SK-N-SH (cell line): ENCODE measurements around the gene MOSPD2.

ENCODE experiments used
- CHD2 ChIP-seq: fragments of 150-350 bp; IDR thresholded peaks from 2 replicates; pipeline ENCODE4 v1.6.1; 2018; ENCODE audit warnings: low read length; ENCODE audit not compliant: partially characterized antibody
- POLR2AphosphoS5 ChIP-seq: IDR thresholded peaks from 2 replicates; pipeline ENCODE4 v1.6.1; 2012; ENCODE audit warnings: low read depth, low read length
- SIN3A ChIP-seq: IDR thresholded peaks from 2 replicates; pipeline ENCODE4 v1.6.1; 2012; ENCODE audit warnings: low read depth, mild to moderate bottlenecking, low read length, moderate library complexity, borderline replicate concordance
- SMC3 ChIP-seq: IDR thresholded peaks from 2 replicates; pipeline ENCODE4 v1.6.1; 2012; ENCODE audit warnings: low read depth, low read length, improper control_type of control experiment
- TAF1 ChIP-seq: IDR thresholded peaks from 2 replicates; pipeline ENCODE4 v1.6.1; 2012; ENCODE audit warnings: low read depth, mild to moderate bottlenecking, low read length, moderate library complexity, borderline replicate concordance
- YY1 ChIP-seq: IDR thresholded peaks from 2 replicates; pipeline ENCODE4 v1.4.0; 2012; ENCODE audit warnings: low read depth, mild to moderate bottlenecking
- TF ChIP-seq, protein P1 (sequence below): IDR thresholded peaks from 2 replicates; pipeline ENCODE4 v1.6.1; 2012; ENCODE audit warnings: mild to moderate bottlenecking, low read depth, low read length, moderate library complexity

DNA sequence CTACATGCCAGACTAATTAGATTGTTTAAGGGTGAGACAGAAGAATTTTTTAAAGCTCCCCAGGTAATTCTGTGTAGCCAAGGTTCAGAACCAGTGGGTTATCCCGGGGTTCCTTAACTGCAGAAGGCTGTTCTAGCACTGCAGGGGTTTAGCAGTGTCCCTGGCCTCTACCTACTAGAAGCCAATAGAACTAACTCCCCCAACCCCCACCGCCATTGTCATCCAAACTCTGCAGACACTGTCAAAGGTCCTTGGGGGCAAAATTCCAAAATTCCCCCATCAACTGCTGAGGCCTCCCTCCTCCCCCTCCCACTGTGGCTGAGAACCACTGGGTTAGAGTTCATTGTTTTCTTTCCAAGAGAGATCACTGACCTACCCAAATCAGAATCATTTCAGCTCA lies 66.4 kb downstream of the MOSPD2 start:
- TF ChIP-seq YY1 (no peak), POLR2AphosphoS5 (no peak), CHD2 (no peak), SIN3A (no peak), SMC3 (no peak), TAF1 (no peak)
- TF ChIP-seq, protein P1, sequence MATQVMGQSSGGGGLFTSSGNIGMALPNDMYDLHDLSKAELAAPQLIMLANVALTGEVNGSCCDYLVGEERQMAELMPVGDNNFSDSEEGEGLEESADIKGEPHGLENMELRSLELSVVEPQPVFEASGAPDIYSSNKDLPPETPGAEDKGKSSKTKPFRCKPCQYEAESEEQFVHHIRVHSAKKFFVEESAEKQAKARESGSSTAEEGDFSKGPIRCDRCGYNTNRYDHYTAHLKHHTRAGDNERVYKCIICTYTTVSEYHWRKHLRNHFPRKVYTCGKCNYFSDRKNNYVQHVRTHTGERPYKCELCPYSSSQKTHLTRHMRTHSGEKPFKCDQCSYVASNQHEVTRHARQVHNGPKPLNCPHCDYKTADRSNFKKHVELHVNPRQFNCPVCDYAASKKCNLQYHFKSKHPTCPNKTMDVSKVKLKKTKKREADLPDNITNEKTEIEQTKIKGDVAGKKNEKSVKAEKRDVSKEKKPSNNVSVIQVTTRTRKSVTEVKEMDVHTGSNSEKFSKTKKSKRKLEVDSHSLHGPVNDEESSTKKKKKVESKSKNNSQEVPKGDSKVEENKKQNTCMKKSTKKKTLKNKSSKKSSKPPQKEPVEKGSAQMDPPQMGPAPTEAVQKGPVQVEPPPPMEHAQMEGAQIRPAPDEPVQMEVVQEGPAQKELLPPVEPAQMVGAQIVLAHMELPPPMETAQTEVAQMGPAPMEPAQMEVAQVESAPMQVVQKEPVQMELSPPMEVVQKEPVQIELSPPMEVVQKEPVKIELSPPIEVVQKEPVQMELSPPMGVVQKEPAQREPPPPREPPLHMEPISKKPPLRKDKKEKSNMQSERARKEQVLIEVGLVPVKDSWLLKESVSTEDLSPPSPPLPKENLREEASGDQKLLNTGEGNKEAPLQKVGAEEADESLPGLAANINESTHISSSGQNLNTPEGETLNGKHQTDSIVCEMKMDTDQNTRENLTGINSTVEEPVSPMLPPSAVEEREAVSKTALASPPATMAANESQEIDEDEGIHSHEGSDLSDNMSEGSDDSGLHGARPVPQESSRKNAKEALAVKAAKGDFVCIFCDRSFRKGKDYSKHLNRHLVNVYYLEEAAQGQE = no peak
